Liver (tissue), 9 donors: ENCODE data around the gene UBE2QL1. TPM values are rescaled to one million over a fixed set of nuclear protein-coding genes. Genes with fewer than 3 reads are reported as not detected.

ENCODE experiments used
- DNase-seq: peaks from one replicate; pipeline ENCODE4 v3.0.0-alpha.2; 2017; ENCODE audit warnings: low spot score
- H3K27ac ChIP-seq, 2 donors: one replicate each; pipeline ENCODE4 v1.7.0; 2013; ENCODE audit warnings: inconsistent platforms in 2 of 2, low read length in 2 of 2, control low read depth in 1 of 2, low read depth in 1 of 2, mild to moderate bottlenecking in 1 of 2
- H3K27me3 ChIP-seq, 4 donors: one replicate each; pipeline versions ENCODE4 v1.6.1 to v1.7.0; 2013; ENCODE audit warnings: low read length in 3 of 4, inconsistent platforms in 1 of 4, mild to moderate bottlenecking in 1 of 4, moderate library complexity in 1 of 4; ENCODE audit not compliant: control insufficient read depth in 4 of 4, insufficient read depth in 4 of 4
- H3K36me3 ChIP-seq, 4 donors: one replicate each; pipeline versions ENCODE4 v1.6.1 to v1.7.0; 2013; ENCODE audit warnings: low read length in 3 of 4, mild to moderate bottlenecking in 3 of 4, low read depth in 1 of 4, moderate library complexity in 1 of 4; ENCODE audit not compliant: control insufficient read depth in 4 of 4, insufficient read depth in 3 of 4
- H3K4me1 ChIP-seq, 4 donors: one replicate each; pipeline versions ENCODE4 v1.6.1 to v1.7.0; 2013; ENCODE audit warnings: low read length in 3 of 4, mild to moderate bottlenecking in 3 of 4, moderate library complexity in 1 of 4; ENCODE audit not compliant: control insufficient read depth in 4 of 4, insufficient read depth in 4 of 4
- H3K4me3 ChIP-seq, 3 donors: one replicate each; pipeline versions ENCODE4 v1.6.1 to v1.7.0; 2013; ENCODE audit warnings: low read length in 3 of 3, control low read depth in 1 of 3, low read depth in 1 of 3, mild to moderate bottlenecking in 1 of 3
- H3K9ac ChIP-seq, 2 donors: one replicate each; pipeline ENCODE4 v1.7.0; 2013; ENCODE audit warnings: low read length in 2 of 2, mild to moderate bottlenecking in 2 of 2, moderate library complexity in 2 of 2, control low read depth in 1 of 2, low read depth in 1 of 2
- H3K9me3 ChIP-seq, 4 donors: one replicate each; pipeline versions ENCODE4 v1.6.1 to v1.7.0; 2013; ENCODE audit warnings: low read length in 3 of 4; ENCODE audit not compliant: control insufficient read depth in 4 of 4
- ATF3 ChIP-seq: IDR thresholded peaks from 2 replicates; pipeline ENCODE4 v1.6.1; 2016; ENCODE audit warnings: antibody characterized with exemption
- CTCF ChIP-seq: fragments of 150-350 bp; IDR thresholded peaks from 2 replicates; pipeline ENCODE4 v1.5.1; 2017; ENCODE audit warnings: improper control_type of control experiment, low read depth, low read length; ENCODE audit not compliant: missing input control
- EGR1 ChIP-seq, 2 donors: IDR thresholded peaks; 2 replicates each; pipeline ENCODE4 v1.6.1; 2016 to 2018; ENCODE audit warnings: antibody characterized with exemption in 2 of 2, low read depth in 2 of 2
- FOXA1 ChIP-seq: IDR thresholded peaks from 2 replicates; pipeline ENCODE4 v1.6.1; 2016; ENCODE audit warnings: antibody characterized with exemption
- FOXA2 ChIP-seq: IDR thresholded peaks from 2 replicates; pipeline ENCODE4 v1.6.1; 2016; ENCODE audit warnings: antibody characterized with exemption
- GABPA ChIP-seq, 2 donors: IDR thresholded peaks in 1 of 2; conservative IDR thresholded peaks in 1 of 2; 2 replicates each; pipeline ENCODE4 v1.6.1; 2016; ENCODE audit warnings: antibody characterized with exemption in 2 of 2, mild to moderate bottlenecking in 1 of 2, moderate library complexity in 1 of 2
- HNF4A ChIP-seq, 2 donors: conservative IDR thresholded peaks; 2 replicates each; pipeline ENCODE4 v1.6.1; 2016; ENCODE audit warnings: antibody characterized with exemption in 2 of 2, mild to moderate bottlenecking in 2 of 2
- HNF4G ChIP-seq: IDR thresholded peaks from 2 replicates; pipeline ENCODE4 v1.6.1; 2016; ENCODE audit warnings: antibody characterized with exemption
- JUND ChIP-seq, 2 donors: IDR thresholded peaks; 2 replicates each; pipeline ENCODE4 v1.6.1; 2016; ENCODE audit warnings: antibody characterized with exemption in 2 of 2
- MAX ChIP-seq: IDR thresholded peaks from 2 replicates; pipeline ENCODE4 v1.6.1; 2016; ENCODE audit warnings: antibody characterized with exemption
- NR2F2 ChIP-seq: IDR thresholded peaks from 2 replicates; pipeline ENCODE4 v1.6.1; 2016; ENCODE audit warnings: antibody characterized with exemption
- RAD21 ChIP-seq, 2 donors: IDR thresholded peaks; 2 replicates each; pipeline ENCODE4 v1.6.1; 2016; ENCODE audit warnings: antibody characterized with exemption in 2 of 2, mild to moderate bottlenecking in 2 of 2
- REST ChIP-seq: IDR thresholded peaks from 2 replicates; pipeline ENCODE4 v1.6.1; 2016; ENCODE audit warnings: antibody characterized with exemption, mild to moderate bottlenecking
- RXRA ChIP-seq, 2 donors: IDR thresholded peaks; 2 replicates each; pipeline ENCODE4 v1.6.1; 2017 to 2018; ENCODE audit warnings: antibody characterized with exemption in 2 of 2, mild to moderate bottlenecking in 1 of 2
- SP1 ChIP-seq: IDR thresholded peaks from 2 replicates; pipeline ENCODE4 v1.6.1; 2018; ENCODE audit warnings: antibody characterized with exemption, mild to moderate bottlenecking
- TAF1 ChIP-seq: conservative IDR thresholded peaks from 2 replicates; pipeline ENCODE4 v1.6.1; 2016; ENCODE audit warnings: antibody characterized with exemption, mild to moderate bottlenecking
- YY1 ChIP-seq: IDR thresholded peaks from 2 replicates; pipeline ENCODE4 v1.6.1; 2016; ENCODE audit warnings: antibody characterized with exemption, mild to moderate bottlenecking
- ZBTB33 ChIP-seq: IDR thresholded peaks from 2 replicates; pipeline ENCODE4 v1.6.1; 2016; ENCODE audit warnings: antibody characterized with exemption
- WGBS: extraction: QIAGEN DNeasy Blood & Tissue Kit; methylation state at CpG from one replicate; pipeline ENCODE4 v1.1.7; 2013; 5-methylcytosine and 5-hydroxymethylcytosine counted together
- polyA plus RNA-seq, 2 donors: library from polyadenylated mRNA; stranded (reverse) in 1 of 2; unstranded in 1 of 2; fragments of 200-250 nt in 1 of 2; fragments of >200 nt in 1 of 2; fragmentation: Nextera tagmentation in 1 of 2; extraction: Ambion mirVana in 1 of 2; gene quantifications; one replicate each; pipeline versions ENCODE4 v1.2.1 to v1.2.3, GENCODE V29; 2013 to 2015
- total RNA-seq, 2 donors: library from RNA; depleted of rRNA; stranded (reverse); fragments of >200 nt; gene quantifications; one replicate each; pipeline ENCODE4 v1.2.3, GENCODE V29; 2014
- donor health status: healthy.
- donor health status: healthy.
- donor health status: healthy.
- donor health status: healthy.
- donor health status: healthy.

UBE2QL1 gene
- total and polyA plus RNA-seq, 4 donors = 0.09 to 1.9 (median 0.36) TPM

GRCh38 chr5:6522923-6523322, 74.3 kb downstream of the UBE2QL1 start (continued):
- TF ChIP-seq ATF3 (no peak), ZBTB33 (no peak), RXRA (IDR thresholded peaks at IDR 0.05) (no peak), SP1 (no peak), FOXA2 (no peak), JUND (IDR thresholded peaks at IDR 0.05) (no peak), NR2F2 (no peak), HNF4G (no peak), RAD21 (IDR thresholded peaks at IDR 0.05) (no peak), HNF4A (conservative IDR thresholded peaks at IDR 0.05) (no peak)

GRCh38 chr5:6525422-6525821, 76.8 kb downstream of the UBE2QL1 start:
- no peak overlapping the region for H3K4me3 ChIP-seq
- H3K36me3 ChIP-seq = no peaks in the 10 kb centered on the region
- TF ChIP-seq CTCF (no peak), SP1 (no peak), FOXA2 (no peak), HNF4G (no peak), HNF4A (conservative IDR thresholded peaks at IDR 0.05) (no peak), TAF1 (no peak), YY1 (no peak), ATF3 (no peak), MAX (no peak), EGR1 (IDR thresholded peaks at IDR 0.05; ENCODE audit: low read depth in 2 of 2) (no peak), JUND (IDR thresholded peaks at IDR 0.05) (no peak), FOXA1 (no peak), RXRA (IDR thresholded peaks at IDR 0.05) (no peak), RAD21 (IDR thresholded peaks at IDR 0.05) (no peak), ZBTB33 (no peak), GABPA (IDR thresholded peaks at IDR 0.05 in 1 of 2, conservative IDR thresholded peaks at IDR 0.05 in 1 of 2) (no peak), REST (no peak)
- H3K9me3 ChIP-seq = no peaks in the 10 kb centered on the region
- no peak overlapping the region for H3K27ac ChIP-seq
- no peak overlapping the region for H3K9ac ChIP-seq
- peaks cover 0 to 17% (median 8%) of the 10 kb centered on the region in 4 donors for H3K4me1 ChIP-seq
- H3K27me3 ChIP-seq = no peaks in the 10 kb centered on the region
- 89% methylated on average over 4 of the region's 4 CpGs for WGBS
- DNase-seq = no peak
